Stimulated activated CD4-positive, alpha-beta T cell treated with anti-CD3 and anti-CD28 coated beads, Interleukin-1b, Interleukin-23, amount 100 ng/mL, for 1 hour (primary cell): ENCODE measurements around the gene CAMSAP3.

Experiments
- DNase-seq, 2 donors: peaks; one replicate each; pipeline ENCODE4 v3.0.0-alpha.2; 2020; ENCODE audit warnings: low read depth in 2 of 2

The CAMSAP3 gene

DNA sequence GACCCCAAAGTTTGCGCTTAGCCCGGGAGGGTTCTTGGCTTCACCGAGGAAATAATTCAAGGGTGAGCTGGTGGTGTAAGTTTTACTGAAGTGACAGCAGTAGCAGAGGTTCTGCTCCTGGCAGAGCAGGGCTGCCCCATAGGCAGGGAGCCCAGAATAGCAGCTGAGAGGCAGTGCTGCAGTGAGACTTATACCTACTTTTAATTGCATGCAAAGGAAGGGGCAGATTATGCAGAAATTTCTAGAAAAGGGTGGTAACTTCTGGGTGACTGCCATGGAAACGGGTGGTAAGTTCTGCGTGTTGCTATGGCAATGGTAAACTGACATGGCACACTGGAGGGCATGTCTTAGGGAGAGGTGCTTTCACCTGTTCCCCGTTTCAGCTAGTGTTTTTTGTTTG lies 17.5 kb upstream of the CAMSAP3 start:
- DNase-seq: no peak

DNA sequence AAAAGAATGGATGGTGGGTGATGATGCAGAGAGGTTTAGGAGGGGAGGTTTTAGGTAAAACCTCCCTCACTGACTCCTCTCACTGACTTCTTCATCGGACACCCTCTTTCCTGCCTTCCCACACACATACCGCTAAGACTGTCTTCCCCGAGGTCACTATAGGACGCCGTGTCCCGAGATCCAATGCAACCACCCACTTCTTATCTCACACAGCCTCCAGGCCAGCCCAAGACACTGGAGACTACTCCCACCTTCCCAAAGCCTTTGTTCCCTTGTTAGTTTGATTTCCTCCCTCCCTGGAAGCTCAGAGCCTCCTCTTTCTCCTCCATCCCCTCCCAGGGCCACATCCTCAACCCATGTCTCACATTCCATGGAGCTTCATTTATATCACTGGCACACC lies 16.5 kb upstream of the CAMSAP3 start:
- no peak for DNase-seq

DNA sequence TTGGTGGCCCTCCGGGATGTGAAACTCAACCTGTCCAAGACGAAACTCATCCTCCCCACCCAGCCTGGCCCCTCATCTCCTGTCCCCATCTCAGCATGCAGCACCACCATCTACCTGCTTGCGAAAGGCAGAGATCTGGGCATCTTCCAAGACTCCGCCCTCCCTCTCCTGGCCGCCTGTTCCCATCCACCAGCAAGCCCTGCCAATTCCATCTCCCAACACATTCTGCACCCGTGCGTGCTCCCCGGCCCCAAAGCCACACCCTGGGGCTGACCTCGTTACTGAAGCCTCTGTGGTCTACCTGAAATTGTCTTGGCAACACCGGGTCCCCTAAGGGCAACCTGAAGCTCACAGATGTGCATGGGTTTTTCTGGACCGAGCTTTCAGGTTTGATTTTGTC lies 13.2 kb upstream of the CAMSAP3 start:
- no peak for DNase-seq

- DNase-seq: no peak
These were observed 5.8 kb upstream of the CAMSAP3 start for GRCh38 chr19:7589822-7590221.

DNA sequence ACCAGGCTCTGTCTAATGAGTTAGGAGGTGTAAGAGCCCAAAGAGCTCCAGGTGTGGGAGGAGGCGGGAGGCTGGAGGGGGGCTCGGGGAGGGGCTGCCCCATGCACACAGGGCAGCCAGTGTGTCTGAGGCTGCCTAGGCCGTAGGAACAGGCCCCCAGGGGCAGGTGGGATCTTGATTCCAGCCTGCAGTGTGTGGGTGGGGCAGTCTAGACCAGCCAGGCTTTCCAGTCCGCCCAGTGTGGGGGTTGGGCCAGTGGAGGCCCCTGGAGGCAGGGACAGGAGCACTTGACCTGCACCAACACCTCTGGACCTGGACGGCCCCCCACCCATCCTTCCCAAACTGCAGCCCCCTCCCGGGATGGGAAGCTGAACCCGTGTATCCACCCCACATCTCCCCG lies 5.4 kb upstream of the CAMSAP3 start:
- no peak for DNase-seq

DNA sequence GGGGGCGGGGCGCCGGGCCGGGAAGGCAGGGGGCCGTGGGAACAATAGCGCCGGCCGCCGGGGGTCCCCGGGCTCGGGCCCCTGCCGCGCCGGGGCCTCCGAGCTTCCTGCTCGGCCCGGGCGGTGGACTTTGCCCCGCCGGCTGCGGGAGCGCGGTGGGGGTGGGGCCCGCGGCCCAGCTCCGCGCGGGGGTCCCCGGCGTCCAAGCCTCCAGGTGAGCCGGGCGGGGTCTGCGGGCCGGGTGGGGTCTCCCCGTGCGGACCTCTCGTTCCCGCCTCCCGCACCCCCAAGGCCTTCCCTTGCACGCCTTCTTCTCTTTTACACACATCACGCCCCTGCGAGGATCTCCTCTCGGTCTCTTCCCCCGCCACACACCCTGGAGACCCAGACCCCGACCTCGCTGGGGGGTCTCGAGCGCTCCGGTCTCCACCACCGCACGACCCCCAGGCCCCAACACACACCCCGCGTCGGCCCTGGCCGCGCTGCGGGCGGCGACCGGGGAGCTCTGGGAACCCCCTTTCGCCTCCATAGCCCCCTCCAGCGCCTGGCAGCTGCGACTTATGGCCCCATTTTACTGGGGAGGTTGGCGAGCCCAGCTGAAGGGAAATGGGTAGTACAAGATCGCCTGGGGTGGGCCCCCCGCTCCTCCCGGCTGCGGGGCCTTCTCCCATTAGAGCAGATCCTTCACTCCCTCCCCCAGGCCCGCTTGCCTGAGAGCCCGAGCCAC lies 711 bp downstream of the CAMSAP3 start:
- DNase-seq: no peak

DNA sequence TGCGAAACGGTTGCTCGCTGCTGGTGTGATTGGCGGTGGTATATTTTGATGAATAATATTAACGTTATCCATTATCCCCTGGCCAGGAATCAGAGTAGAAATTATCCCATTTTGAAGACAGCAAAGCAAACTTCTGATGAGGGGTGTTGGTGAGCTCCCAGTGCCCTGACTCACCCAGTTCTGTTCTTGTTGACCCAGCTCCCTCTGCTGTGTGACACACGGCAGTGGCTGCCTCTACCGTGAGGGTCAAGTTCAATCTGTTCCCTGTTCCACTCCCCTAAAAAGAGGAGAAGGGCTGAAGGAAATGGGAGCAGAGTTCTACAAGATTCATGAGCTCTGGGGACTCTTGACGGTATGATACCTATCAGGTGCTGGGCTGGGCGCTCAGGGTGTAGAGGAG lies 2.0 kb downstream of the CAMSAP3 start:
- no peak for DNase-seq

DNA sequence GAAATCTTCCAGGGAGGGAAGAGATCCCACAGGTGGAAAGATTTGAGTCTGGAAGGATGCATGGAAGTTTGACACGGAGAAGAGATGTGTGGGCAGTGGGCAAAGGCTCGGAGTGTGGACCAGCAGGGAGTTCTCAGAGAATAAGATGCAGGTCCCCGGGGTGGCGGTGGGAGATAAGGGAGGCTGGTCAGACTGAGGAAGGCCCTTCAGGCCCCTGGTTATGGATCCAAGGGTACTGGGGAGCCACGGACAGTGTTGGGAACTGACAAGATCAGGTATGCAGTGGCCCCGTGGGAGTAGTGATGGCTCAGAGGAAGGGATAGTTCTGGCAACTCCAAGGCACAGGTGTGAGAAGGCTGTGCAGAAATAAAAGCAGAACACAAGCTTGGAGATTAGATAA lies 2.5 kb downstream of the CAMSAP3 start:
- DNase-seq: no peak

- DNase-seq: no peak
These were observed 5.1 kb downstream of the CAMSAP3 start for GRCh38 chr19:7600721-7601120.

DNA sequence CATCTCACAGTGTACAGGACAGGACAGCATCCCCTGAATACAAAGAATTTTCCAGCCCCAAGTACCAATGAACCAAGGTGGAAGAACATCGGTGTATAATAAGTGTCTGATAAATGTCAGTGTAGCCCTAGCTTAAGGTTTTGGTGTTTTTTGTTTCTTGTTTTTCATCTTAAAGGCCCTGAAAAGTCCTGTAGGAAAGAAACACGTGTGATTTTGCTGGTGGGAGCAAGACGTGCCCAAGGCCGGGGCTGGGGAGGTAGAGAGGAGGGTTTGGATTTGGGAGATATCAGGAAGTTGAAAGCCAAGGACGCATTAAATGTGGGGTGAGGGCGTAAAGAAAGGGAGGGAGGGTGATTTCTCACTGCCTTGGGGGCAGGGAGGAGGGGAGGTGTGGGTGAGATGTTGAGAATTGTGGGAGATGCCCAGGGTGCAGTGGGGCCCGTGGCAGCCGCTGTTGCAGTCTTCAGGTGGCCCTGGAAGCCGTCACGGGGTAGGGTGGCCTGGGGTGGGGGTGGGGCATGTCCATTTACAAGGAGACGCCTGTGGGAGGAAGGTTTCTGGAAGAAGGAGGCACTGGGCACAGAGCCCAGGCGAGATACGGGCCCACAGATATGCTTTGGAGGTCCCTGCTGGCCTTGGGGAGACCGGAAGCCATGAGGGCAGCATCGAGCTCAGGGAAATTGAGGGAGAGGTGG lies 6.7 kb downstream of the CAMSAP3 start:
- no peak for DNase-seq

DNA sequence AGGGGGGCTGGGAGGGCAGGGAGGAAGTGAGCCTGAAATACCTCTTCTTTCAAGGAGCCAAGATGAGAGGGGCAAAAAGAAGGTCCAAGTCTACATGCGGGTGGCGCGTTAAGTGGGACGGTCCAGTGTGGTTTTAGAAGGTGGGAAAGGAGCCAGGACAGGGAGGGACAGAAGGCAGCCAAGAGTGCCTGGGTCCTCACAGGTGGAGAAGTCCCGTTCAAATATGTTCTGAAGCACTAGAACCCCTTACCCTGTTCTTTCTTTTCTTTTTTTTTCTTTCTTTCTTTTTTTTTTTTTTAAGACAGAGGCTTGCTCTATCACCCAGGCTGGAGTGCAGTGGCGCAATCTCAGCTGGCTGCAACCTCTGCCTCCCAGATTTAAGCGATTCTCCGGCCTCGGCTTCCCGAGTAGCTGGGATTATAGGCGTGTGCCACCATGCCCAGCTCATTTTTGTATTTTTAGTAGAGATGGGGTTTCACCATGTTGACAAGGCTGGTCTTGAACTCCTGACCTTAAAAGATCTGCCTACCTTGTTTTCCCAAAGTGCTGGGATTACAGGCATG lies 7.4 kb downstream of the CAMSAP3 start:
- DNase-seq: no peak

GRCh38 chr19:7603919-7604318 lies 8.3 kb downstream of the CAMSAP3 start:
- DNase-seq: no peak

GRCh38 chr19:7605490-7606222 lies 10.0 kb downstream of the CAMSAP3 start:
- DNase-seq: no peak

DNA sequence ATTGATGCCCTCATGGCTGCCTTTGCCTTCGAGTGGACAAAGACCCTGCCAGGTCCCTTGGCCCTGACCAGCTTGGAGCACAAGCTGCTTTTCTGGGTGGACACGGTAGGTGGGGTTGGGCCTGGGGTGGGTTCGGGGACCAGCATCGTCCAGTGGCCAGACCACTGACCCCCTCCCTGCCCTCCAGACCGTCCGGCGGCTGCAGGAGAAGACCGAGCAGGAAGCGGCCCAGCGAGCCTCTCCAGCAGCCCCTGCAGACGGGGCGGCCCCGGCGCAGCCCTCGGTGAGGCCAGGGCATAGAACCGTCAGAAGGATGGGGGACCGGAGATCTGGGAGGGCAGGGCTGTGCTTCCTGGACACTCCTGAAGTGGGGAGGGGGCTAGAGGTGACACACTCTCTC lies 10.6 kb downstream of the CAMSAP3 start:
- DNase-seq: no peak

GRCh38 chr19:7607212-7607873 lies 11.7 kb downstream of the CAMSAP3 start:
- no peak for DNase-seq

DNA sequence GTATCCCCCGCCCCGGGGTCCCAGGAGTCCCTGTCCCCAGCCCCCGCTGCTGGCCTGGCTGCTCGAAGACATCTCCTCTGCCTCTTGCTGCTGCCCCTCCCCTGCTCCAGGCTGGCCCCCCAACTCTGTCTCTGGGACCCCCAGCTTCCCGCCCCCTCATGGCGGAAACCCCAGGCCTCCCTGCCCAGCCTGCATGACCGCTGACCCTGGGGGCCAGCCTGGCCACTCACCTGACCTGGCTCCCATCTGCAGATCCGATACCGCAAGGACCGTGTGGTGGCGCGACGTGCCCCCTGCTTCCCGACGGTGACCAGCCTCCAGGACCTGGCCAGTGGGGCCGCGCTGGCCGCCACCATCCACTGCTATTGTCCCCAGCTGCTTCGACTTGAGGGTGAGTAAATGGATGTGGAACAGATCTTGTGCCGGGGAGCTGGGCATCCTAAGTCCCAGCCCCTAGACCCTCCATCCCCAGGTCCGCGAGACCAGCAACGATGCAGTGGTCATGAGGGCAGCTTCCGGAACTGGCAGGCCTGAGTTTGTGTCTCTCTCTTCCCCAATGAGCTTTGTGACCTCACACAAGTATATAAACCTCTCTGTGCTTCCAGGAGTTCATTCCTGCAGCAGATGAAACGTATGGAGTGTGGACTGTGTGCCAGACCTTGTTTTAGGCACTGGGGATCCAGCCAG lies 12.4 kb downstream of the CAMSAP3 start:
- DNase-seq: no peak

DNA sequence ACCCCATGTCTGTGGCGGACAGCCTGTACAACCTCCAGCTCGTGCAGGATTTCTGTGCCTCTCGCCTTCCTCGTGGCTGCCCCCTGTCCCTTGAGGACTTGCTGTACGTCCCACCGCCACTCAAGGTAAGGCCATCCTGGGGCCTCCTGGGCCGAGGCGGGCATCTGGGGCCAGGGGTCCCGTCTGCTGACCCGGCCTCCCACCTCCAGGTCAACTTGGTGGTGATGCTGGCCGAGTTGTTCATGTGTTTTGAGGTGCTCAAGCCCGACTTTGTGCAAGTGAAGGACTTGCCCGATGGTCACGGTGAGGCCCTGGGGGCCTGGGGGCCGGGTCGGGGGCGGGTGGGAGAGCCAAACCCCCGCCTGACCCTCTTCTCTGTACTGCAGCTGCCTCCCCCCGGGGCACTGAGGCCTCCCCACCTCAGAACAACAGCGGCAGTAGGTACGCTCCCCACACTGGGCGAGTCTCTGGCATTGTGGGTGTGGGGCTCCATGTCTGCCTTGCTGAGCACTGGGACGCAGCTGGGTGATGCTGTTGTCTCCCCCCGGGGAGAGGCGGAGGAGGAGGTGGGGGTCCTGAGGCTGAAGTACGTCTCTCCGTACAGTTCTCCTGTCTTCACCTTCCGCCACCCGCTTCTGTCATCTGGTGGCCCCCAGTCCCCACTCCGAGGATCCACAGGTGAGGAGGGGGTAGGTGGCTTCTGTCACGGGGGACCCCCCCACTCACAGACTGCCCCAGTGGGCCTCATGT lies 15.0 kb downstream of the CAMSAP3 start:
- DNase-seq: no peak

- DNase-seq: no peak
These were observed 16.0 kb downstream of the CAMSAP3 start for GRCh38 chr19:7611541-7612279.

DNA sequence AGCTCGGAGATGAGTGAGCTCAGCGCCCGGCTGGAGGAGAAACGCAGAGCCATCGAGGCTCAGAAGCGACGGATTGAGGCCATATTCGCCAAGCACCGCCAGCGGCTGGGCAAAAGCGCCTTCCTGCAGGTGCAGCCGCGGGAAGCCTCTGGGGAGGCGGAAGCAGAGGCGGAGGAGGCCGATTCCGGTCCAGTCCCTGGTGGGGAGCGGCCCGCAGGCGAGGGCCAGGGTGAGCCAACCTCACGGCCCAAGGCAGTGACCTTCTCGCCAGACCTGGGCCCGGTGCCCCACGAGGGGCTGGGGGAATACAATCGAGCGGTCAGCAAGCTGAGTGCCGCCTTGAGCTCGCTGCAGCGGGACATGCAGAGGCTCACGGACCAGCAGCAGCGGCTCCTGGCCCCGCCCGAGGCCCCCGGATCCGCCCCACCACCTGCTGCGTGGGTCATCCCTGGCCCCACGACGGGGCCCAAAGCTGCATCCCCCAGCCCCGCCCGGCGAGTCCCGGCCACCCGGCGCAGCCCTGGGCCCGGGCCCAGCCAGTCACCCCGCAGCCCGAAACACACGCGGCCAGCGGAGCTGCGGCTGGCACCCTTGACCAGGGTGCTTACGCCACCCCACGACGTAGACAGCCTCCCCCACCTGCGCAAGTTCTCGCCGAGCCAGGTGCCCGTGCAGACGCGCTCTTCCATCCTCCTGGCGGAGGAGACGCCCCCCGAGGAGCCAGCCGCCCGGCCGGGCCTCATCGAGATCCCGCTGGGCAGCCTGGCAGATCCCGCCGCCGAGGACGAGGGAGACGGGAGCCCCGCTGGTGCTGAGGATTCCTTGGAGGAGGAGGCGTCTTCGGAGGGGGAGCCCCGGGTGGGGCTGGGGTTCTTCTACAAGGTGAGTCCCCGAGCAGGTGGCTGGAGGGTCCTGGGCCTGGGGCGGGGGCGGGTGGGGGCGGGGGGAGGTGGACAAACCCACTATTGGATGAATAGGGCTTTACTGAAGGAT lies 16.9 kb downstream of the CAMSAP3 start:
- no peak for DNase-seq
